K562 (cell line): ENCODE results near the gene CITED2. TPM values are rescaled to one million over a fixed set of nuclear protein-coding genes. Genes with fewer than 3 reads are reported as not detected.

Experiments
- ATAC-seq: fragments of 200-7000 bp; cut with Tn5 transposase; 3 replicates; pipeline ENCODE4 v1.9.1; 2020; ENCODE audit warnings: moderate library complexity
- BruUV-seq: library from RNA; stranded (reverse); fragments of 400-500 nt; replicated peaks from 2 replicates; lab custom pipeline; 2021; lab: Mats Ljungman, UMichigan
- CTCF ChIA-PET: fragments of 300-600 bp; formaldehyde crosslinking; extraction: SDS; loops from one replicate; lab custom pipeline; 2021; ENCODE audit warnings: low intra/inter-chr PET ratio; lab: Yijun Ruan, JAX
- POLR2A ChIA-PET: fragments of 300-600, 350-650 bp; sonication (Branson Sonifier 250); formaldehyde crosslinking; extraction: SDS; loops from one replicate; lab custom pipeline; 2021; ENCODE audit warnings: antibody characterized with exemption, inconsistent platforms; lab: Yijun Ruan, JAX
- DNase-seq, 4 experiments: peaks; one replicate each; pipeline versions ENCODE4 v3.0.0 to v3.0.0-alpha.2; 2011 to 2018; ENCODE audit warnings: low spot score in 3 of 4, mixed read lengths in 3 of 4; ENCODE audit errors: extremely low read depth in 1 of 4
- FAIRE-seq: peaks from 2 replicates; lab custom pipeline; 2011; peaks lifted over from hg19 to GRCh38; lab: Jason Lieb, UNC
- H2AFZ ChIP-seq: 2 replicates; pipeline ENCODE4 v1.6.0; 2011; ENCODE audit warnings: low read depth, low read length, control low read depth, inconsistent platforms
- H3K27ac ChIP-seq: fragments of 200-600 bp; 3 replicates; pipeline ENCODE4 v1.8.0; 2011; ENCODE audit warnings: low read depth, mild to moderate bottlenecking, control low read depth, inconsistent platforms, low read length, moderate library complexity, mixed read lengths; ENCODE audit errors: extremely low read depth
- H3K27me3 ChIP-seq, 2 experiments: fragments of 300-600 bp in 1 of 2; 2 replicates in 1 of 2; 3 replicates in 1 of 2; pipeline versions ENCODE4 v1.6.0 to v1.8.0; 2011; ENCODE audit warnings: inconsistent platforms in 2 of 2, low read length in 2 of 2, mild to moderate bottlenecking in 1 of 2, mixed read lengths in 1 of 2, moderate library complexity in 1 of 2; ENCODE audit not compliant: control insufficient read depth in 2 of 2, insufficient read depth in 2 of 2
- H3K36me3 ChIP-seq: fragments of 300-600 bp; 3 replicates; pipeline ENCODE4 v1.8.0; 2011; ENCODE audit warnings: mild to moderate bottlenecking, low read length, inconsistent platforms; ENCODE audit not compliant: control insufficient read depth, insufficient read depth
- H3K4me1 ChIP-seq, 2 experiments: fragments of 200-600 bp in 1 of 2; replicated peaks in 1 of 2; 2 replicates in 1 of 2; 3 replicates in 1 of 2; pipeline versions ENCODE4 v1.5.1 to v1.8.0; 2011; ENCODE audit warnings: inconsistent platforms in 2 of 2, low read length in 2 of 2, mild to moderate bottlenecking in 1 of 2, mixed read lengths in 1 of 2, moderate library complexity in 1 of 2; ENCODE audit not compliant: control insufficient read depth in 2 of 2, insufficient read depth in 2 of 2
- H3K4me2 ChIP-seq: 2 replicates; pipeline ENCODE4 v1.6.1; 2011; ENCODE audit warnings: low read length, control low read depth, inconsistent platforms, mixed read lengths; ENCODE audit not compliant: insufficient read depth
- H3K4me3 ChIP-seq: fragments of 200-600 bp; sonication (generic), shearing (Covaris generic); 2 replicates; pipeline ENCODE4 v1.5.1; 2016; ENCODE audit warnings: control low read depth, inconsistent platforms
- H3K79me2 ChIP-seq: fragments of 200-600 bp; 3 replicates; pipeline ENCODE4 v1.8.0; 2011; ENCODE audit warnings: low read length, inconsistent platforms; ENCODE audit not compliant: control insufficient read depth, insufficient read depth
- H3K9ac ChIP-seq, 2 experiments: 2 replicates each; pipeline versions ENCODE4 v1.6.0 to v1.6.1; 2011; ENCODE audit warnings: low read depth in 2 of 2, low read length in 2 of 2, control low read depth in 1 of 2, inconsistent platforms in 1 of 2, mild to moderate bottlenecking in 1 of 2, mixed read lengths in 1 of 2; ENCODE audit not compliant: insufficient read depth in 1 of 2
- H3K9me1 ChIP-seq: one replicate; pipeline ENCODE4 v1.6.0; 2011; ENCODE audit warnings: inconsistent platforms, mild to moderate bottlenecking, low read length, moderate library complexity; ENCODE audit not compliant: control insufficient read depth, insufficient read depth
- H3K9me3 ChIP-seq: replicated peaks from 2 replicates; pipeline ENCODE4 v1.5.1; 2011; ENCODE audit warnings: low read depth, low read length, inconsistent platforms; ENCODE audit not compliant: control insufficient read depth, insufficient read depth
- H4K20me1 ChIP-seq: replicated peaks from 2 replicates; pipeline ENCODE4 v1.6.1; 2011; ENCODE audit warnings: low read length, inconsistent platforms, mixed read lengths; ENCODE audit not compliant: control insufficient read depth, insufficient read depth
- CBX1 ChIP-seq: sonication (generic); IDR thresholded peaks from 2 replicates; pipeline ENCODE4 v1.6.1; 2016; ENCODE audit warnings: antibody characterized with exemption, low read depth, mild to moderate bottlenecking
- CHD4 ChIP-seq: fragments of 200-600 bp; sonication (generic); IDR thresholded peaks from 3 replicates; pipeline ENCODE4 v1.6.1; 2012; ENCODE audit warnings: low read depth, mild to moderate bottlenecking, mixed read lengths, low read length, inconsistent platforms; ENCODE audit not compliant: insufficient read depth, insufficient replicate concordance, poor library complexity, severe bottlenecking
- ETV1 ChIP-seq: fragments of 450-650 bp; conservative IDR thresholded peaks from 2 replicates; pipeline ENCODE4 v1.6.1; 2016; ENCODE audit warnings: missing genetic modification characterization, control low read depth, low read depth, missing compliant biosample characterization
- LARP7 ChIP-seq: fragments of 450-650 bp; IDR thresholded peaks from 2 replicates; pipeline ENCODE4 v1.6.1; 2016
- NCOA6 ChIP-seq: fragments of 450-650 bp; IDR thresholded peaks from 2 replicates; pipeline ENCODE4 v1.6.1; 2017; ENCODE audit warnings: mild to moderate bottlenecking
- NCOR1 ChIP-seq: fragments of 450-650 bp; IDR thresholded peaks from 2 replicates; pipeline ENCODE4 v1.6.1; 2016; ENCODE audit warnings: mild to moderate bottlenecking, moderate library complexity
- PHB ChIP-seq: fragments of 250-450 bp; sonication (Bioruptor Pico); IDR thresholded peaks from 2 replicates; pipeline ENCODE4 v1.5.0; 2021
- RHOXF2B ChIP-seq: fragments of 250-450 bp; sonication (Bioruptor Pico); conservative IDR thresholded peaks from 2 replicates; pipeline ENCODE4 v1.5.1; 2021
- SAP30 ChIP-seq: fragments of 200-600 bp; sonication (generic); IDR thresholded peaks from 2 replicates; pipeline ENCODE4 v1.6.1; 2012; ENCODE audit warnings: borderline replicate concordance, low read depth, mild to moderate bottlenecking, moderate library complexity, low read length, control low read depth, inconsistent platforms; ENCODE audit not compliant: insufficient read depth, poor library complexity, severe bottlenecking
- TSC22D4 ChIP-seq: fragments of 450-650 bp; IDR thresholded peaks from 2 replicates; pipeline ENCODE4 v1.6.1; 2016; ENCODE audit warnings: missing genetic modification characterization, missing biosample characterization, control low read depth
- ZEB2 ChIP-seq: fragments of 450-650 bp; IDR thresholded peaks from 2 replicates; pipeline ENCODE4 v1.6.1; 2016
- ZNF12 ChIP-seq: sonication (generic); formaldehyde crosslinking; IDR thresholded peaks from 2 replicates; pipeline ENCODE4 v1.4.0; 2020; ENCODE audit warnings: mild to moderate bottlenecking, missing genetic modification reagents
- ZNF740 ChIP-seq, 3 experiments: fragments of 200-800 bp in 1 of 3; sonication (Bioruptor generic) in 1 of 3; sonication (generic) in 1 of 3; formaldehyde crosslinking in 1 of 3; IDR thresholded peaks; 2 replicates each; pipeline versions ENCODE4 v1.6.1 to v1.8.0; 2016 to 2022; ENCODE audit warnings: mild to moderate bottlenecking in 2 of 3, missing compliant biosample characterization in 2 of 3, missing genetic modification characterization in 2 of 3, missing genetic modification reagents in 1 of 3
- ZNF75A ChIP-seq: fragments of 450-650 bp; formaldehyde crosslinking; IDR thresholded peaks from 2 replicates; pipeline ENCODE4 v1.4.0; 2020; ENCODE audit warnings: mild to moderate bottlenecking
- WGBS: fragments of 100-300 bp; shearing (Covaris generic); methylation state at CpG from one replicate; pipeline ENCODE4 v1.1.6; 2016; ENCODE audit warnings: low coverage, mixed read lengths; ENCODE audit not compliant: insufficient coverage; ENCODE audit errors: missing lambda C conversion rate; 5-methylcytosine and 5-hydroxymethylcytosine counted together
- in situ Hi-C: fragments of 300-500 bp; cut with MboI; formaldehyde crosslinking; loops from 4 replicates; pipeline ENCODE4 v1.15.0; 2018; ENCODE audit warnings: inconsistent platforms, mixed read lengths
- intact Hi-C: fragments of 100-400 bp; cut with micrococcal nuclease; formaldehyde crosslinking; loops from 2 replicates; pipeline ENCODE4 v1.14.2; 2022
- polyA plus RNA-seq, 8 experiments: library from polyadenylated mRNA; depleted of rRNA in 4 of 8; stranded (reverse) in 5 of 8; unstranded in 3 of 8; fragments of >200 nt; fragmentation: Nextera tagmentation in 2 of 8; fragmentation: Illumina TruSeq in 1 of 8; extraction: Ambion mirVana in 2 of 8; extraction: Trizol in 1 of 8; gene quantifications; 2 replicates each; pipeline versions ENCODE4 v1.2.1 to v1.2.3, GENCODE V29; 2011 to 2014; ENCODE audit warnings: inconsistent platforms in 1 of 8, missing spikeins in 1 of 8
- total RNA-seq, 7 experiments: library from RNA; depleted of rRNA in 6 of 7; stranded (reverse); fragments of >200 nt in 6 of 7; fragmentation: Illumina TruSeq in 2 of 7; extraction: Trizol in 2 of 7; gene quantifications; 2 replicates each; pipeline versions ENCODE4 v1.2.1 to v1.2.3, GENCODE V29; 2011 to 2021; ENCODE audit warnings: low replicate concordance in 1 of 7
- TF ChIP-seq, protein P1 (sequence below): fragments of 450-650 bp; IDR thresholded peaks from 2 replicates; pipeline ENCODE4 v1.6.1; 2017; ENCODE audit warnings: antibody characterized with exemption

CITED2 gene
- total and polyA plus RNA-seq, 9 of the 15 experiments (the other 6 are each of a cell fraction or from before 2014, with no cell fraction given), result 0.21 to 86.1 (median 17.5) TPM

GRCh38 chr6:139375226-139376016, 973 bp upstream of the CITED2 start (continued):
- TF ChIP-seq ZNF75A (CRISPR knock-in tag), result no peak

DNA sequence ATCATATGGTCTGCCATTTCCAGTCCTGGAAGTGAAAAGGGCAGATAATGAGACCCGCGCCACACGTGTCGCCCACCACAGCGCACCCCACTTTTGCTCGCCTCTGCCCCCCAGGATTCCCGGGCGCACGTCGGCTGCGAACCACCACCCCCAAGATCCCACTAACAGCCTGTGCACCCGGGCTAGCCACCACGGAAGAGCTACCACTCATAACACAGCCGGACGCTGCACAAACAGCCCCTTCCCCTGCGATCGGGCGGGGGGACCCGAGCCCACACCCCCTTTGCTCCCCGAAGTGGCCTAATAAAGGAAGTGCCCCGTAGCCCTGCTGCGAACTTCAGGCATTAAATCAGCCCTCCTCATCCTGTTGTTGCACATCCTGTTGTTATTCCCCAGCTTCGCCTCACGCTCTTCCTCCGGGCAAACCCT, 506 bp downstream of the CITED2 start:
- Histone ChIP-seq H3K27ac (peak overlapping the region; percentile 97), H3K9ac (peak overlapping the region; percentile 94), H3K4me3 (peak overlapping the region; percentile 83), H3K4me1 (peaks cover 40 to 42% of the 10 kb centered on the region in 2 experiments), H3K4me2 (peak overlapping the region; percentile 98), H3K9me1 (no peaks in the 10 kb centered on the region), H2AFZ (peak overlapping the region; percentile 96), H3K79me2 (peaks cover 42% of the 10 kb centered on the region), H3K36me3 (peaks cover 26% of the 10 kb centered on the region), H4K20me1 (peaks cover 21% of the 10 kb centered on the region), H3K27me3 (no peaks in the 10 kb centered on the region), H3K9me3 (no peaks in the 10 kb centered on the region)
- no peak for FAIRE-seq
- under 1% methylated on average over 25 of the region's 25 CpGs for WGBS
- ATAC-seq, result peak; percentile 6; the same call in 2 of the 3 replicates
- POLR2A ChIA-PET, result interaction anchor here (0.5 to 4.3 kb wide), 87 partner anchors 9 to 972 kb away, joined by 3 to 41 read pairs (median 4); no protein-coding TSS in a partner anchor
- BruUV-seq, result TSS peak; percentile 85
- peak in 3 of 4 experiments; percentile 17 to 57 (median 36) for DNase-seq
- CTCF ChIA-PET, result interaction anchor here (0.5 to 1.5 kb wide), 4 partner anchors 314 to 1068 kb away, joined by 3 to 4 read pairs (median 4); no protein-coding TSS in a partner anchor
- intact Hi-C loops, result loop anchor here (1.0 to 10.0 kb wide), 7 partner anchors 123 to 553 kb away; no protein-coding TSS in a partner anchor
- in situ Hi-C loops, result loop anchor here (10.0 kb wide), 1 partner anchor 141 kb away; no protein-coding TSS in a partner anchor
- peak; percentile 27 for TF ChIP-seq SAP30
- no peak for TF ChIP-seq CBX1
- TF ChIP-seq ZEB2, result peak; percentile 10; the same call in 1 of the 2 replicates
- TF ChIP-seq LARP7, result 0 out of 2 replicates have a peak, but pooled peaks have one; percentile 30
- no peak for TF ChIP-seq RHOXF2B (CRISPR knock-in tag)
- no peak for TF ChIP-seq ZNF740 (CRISPR knock-in tag; IDR thresholded peaks at IDR 0.05)
- peak in 1 of 2 experiments; percentile 68; a peak in 1 of 4 replicates for TF ChIP-seq ZNF740 (tag; IDR thresholded peaks at IDR 0.05)
- TF ChIP-seq ZNF12 (CRISPR knock-in tag), result 0 out of 2 replicates have a peak, but pooled peaks have one; percentile 49
- TF ChIP-seq PHB (CRISPR knock-in tag), result peak; percentile 65; the same call in 1 of the 2 replicates
- TF ChIP-seq, protein P1, sequence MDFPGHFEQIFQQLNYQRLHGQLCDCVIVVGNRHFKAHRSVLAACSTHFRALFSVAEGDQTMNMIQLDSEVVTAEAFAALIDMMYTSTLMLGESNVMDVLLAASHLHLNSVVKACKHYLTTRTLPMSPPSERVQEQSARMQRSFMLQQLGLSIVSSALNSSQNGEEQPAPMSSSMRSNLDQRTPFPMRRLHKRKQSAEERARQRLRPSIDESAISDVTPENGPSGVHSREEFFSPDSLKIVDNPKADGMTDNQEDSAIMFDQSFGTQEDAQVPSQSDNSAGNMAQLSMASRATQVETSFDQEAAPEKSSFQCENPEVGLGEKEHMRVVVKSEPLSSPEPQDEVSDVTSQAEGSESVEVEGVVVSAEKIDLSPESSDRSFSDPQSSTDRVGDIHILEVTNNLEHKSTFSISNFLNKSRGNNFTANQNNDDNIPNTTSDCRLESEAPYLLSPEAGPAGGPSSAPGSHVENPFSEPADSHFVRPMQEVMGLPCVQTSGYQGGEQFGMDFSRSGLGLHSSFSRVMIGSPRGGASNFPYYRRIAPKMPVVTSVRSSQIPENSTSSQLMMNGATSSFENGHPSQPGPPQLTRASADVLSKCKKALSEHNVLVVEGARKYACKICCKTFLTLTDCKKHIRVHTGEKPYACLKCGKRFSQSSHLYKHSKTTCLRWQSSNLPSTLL, result 0 out of 2 replicates have a peak, but pooled peaks have one; percentile 13
- TF ChIP-seq TSC22D4 (tag), result no peak
- 0 out of 2 replicates have a peak, but pooled peaks have one; percentile 31 for TF ChIP-seq ETV1 (tag)
- TF ChIP-seq NCOR1, result no peak
- TF ChIP-seq CHD4, result peak; percentile 6
- TF ChIP-seq NCOA6, result peak; percentile 7
